Activated CD4-positive, alpha-beta T cell treated with anti-CD3 and anti-CD28 coated beads, Interleukin-2, amount 10 ng/mL, durations not matched to agents 7 days and 5 days (primary cell): ENCODE measurements around the gene IL17RA. TPM values are rescaled to one million over a fixed set of nuclear protein-coding genes. Genes with fewer than 3 reads are reported as not detected.

Source experiments
- CTCF ChIA-PET: fragments of 350-600 bp; sonication (Branson Sonifier 250); formaldehyde crosslinking; loops from one replicate; lab custom pipeline; 2021; ENCODE audit warnings: antibody characterized with exemption; lab: Charles Lee
- POLR2A ChIA-PET: fragments of 350-600 bp; sonication (Branson Sonifier 250); formaldehyde crosslinking; loops from one replicate; lab custom pipeline; 2021; ENCODE audit warnings: antibody characterized with exemption; lab: Charles Lee
- DNase-seq: peaks from one replicate; pipeline ENCODE4 v3.0.0-alpha.2; 2020
- H3K27ac Mint-ChIP-seq: one replicate; pipeline ENCODE4 v1.8.0; 2021; ENCODE audit warnings: mild to moderate bottlenecking, moderate library complexity, mixed read lengths
- H3K27me3 Mint-ChIP-seq: one replicate; pipeline ENCODE4 v1.8.0; 2021; ENCODE audit warnings: mixed read lengths
- H3K36me3 Mint-ChIP-seq: one replicate; pipeline ENCODE4 v1.8.0; 2021; ENCODE audit warnings: low read depth, mixed read lengths
- H3K4me1 Mint-ChIP-seq: one replicate; pipeline ENCODE4 v1.8.0; 2021; ENCODE audit warnings: mixed read lengths
- H3K4me3 Mint-ChIP-seq: one replicate; pipeline ENCODE4 v1.8.0; 2021; ENCODE audit warnings: mild to moderate bottlenecking, moderate library complexity, mixed read lengths
- H3K9me3 Mint-ChIP-seq: one replicate; pipeline ENCODE4 v1.8.0; 2021; ENCODE audit warnings: mixed read lengths
- total RNA-seq, 2 experiments: library from RNA; stranded (reverse); gene quantifications; one replicate each; pipeline ENCODE4 v1.2.3, GENCODE V29; 2021

The IL17RA gene
- total RNA-seq, 2 experiments from 2014 or later = 53.6 to 55.9 TPM

DNA sequence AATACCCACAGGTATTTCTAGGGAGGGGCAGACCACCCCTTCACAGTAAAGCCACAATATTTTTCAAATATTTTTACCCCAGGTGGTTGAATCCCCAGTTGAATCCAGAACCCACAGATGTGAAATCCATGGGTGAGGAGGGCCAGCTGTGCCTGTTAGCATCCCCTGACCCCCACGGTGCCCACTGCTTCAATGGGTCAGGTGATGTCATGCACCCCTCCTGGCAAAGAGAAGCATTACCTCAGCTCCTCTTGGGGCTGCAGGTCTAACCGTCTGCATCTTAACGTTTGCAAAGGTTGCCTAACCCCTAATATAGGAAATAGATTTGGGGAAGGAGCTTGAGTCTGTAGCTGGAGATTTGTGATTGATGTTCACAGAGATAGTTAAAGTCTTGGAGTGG is 24.7 kb upstream of the IL17RA start:
- Mint-ChIP-seq H3K4me3 (no peak overlapping the region), H3K4me1 (peaks cover 8% of the 10 kb centered on the region), H3K27me3 (no peaks in the 10 kb centered on the region), H3K27ac (no peak overlapping the region), H3K36me3 (no peaks in the 10 kb centered on the region), H3K9me3 (no peaks in the 10 kb centered on the region)
- ChIA-PET CTCF (no interaction called here), POLR2A (no interaction called here)
- no peak for DNase-seq

DNA sequence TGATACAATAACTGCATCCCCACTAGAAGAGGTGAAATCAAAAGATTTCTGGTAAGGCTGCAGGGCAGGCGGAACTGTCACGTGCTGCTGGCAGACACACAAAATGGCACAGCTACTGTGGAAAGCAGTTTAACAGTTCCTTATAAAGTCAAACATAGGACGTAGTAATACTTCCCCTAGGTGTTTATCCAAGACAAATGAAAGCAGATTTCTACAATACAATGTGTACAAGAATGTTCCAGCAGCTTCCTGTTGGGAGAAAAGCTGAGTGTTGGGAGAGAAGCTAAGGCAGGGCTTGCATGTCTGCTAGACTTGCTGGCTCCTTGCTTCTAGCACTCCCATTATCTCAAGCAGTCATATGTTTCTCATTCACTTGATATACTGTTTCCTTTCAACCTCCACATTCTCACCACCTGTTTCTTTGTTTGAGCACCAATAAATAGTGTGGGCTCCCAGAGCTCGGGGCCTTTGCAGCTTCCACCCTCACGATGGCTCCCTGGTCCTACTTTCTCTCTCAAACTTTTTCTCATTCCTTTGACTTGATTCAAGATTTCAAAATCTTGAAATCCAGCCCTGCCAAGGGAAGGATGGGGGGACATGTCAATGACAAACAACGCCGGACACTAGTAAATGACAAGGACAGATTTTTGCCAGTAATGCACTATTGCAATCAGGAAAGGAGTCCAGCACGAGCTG is 21.2 kb upstream of the IL17RA start:
- no peaks in the 10 kb centered on the region for H3K9me3 Mint-ChIP-seq
- no peak for DNase-seq
- H3K27me3 Mint-ChIP-seq = no peaks in the 10 kb centered on the region
- no peak overlapping the region for H3K27ac Mint-ChIP-seq
- H3K4me1 Mint-ChIP-seq = peaks cover 8% of the 10 kb centered on the region
- H3K36me3 Mint-ChIP-seq = no peaks in the 10 kb centered on the region
- ChIA-PET POLR2A (no interaction called here), CTCF (interaction anchor here (2.1 kb wide), 1 partner anchor 12 kb away, joined by 5 read pairs; no protein-coding TSS in a partner anchor)
- H3K4me3 Mint-ChIP-seq = no peak overlapping the region

DNA sequence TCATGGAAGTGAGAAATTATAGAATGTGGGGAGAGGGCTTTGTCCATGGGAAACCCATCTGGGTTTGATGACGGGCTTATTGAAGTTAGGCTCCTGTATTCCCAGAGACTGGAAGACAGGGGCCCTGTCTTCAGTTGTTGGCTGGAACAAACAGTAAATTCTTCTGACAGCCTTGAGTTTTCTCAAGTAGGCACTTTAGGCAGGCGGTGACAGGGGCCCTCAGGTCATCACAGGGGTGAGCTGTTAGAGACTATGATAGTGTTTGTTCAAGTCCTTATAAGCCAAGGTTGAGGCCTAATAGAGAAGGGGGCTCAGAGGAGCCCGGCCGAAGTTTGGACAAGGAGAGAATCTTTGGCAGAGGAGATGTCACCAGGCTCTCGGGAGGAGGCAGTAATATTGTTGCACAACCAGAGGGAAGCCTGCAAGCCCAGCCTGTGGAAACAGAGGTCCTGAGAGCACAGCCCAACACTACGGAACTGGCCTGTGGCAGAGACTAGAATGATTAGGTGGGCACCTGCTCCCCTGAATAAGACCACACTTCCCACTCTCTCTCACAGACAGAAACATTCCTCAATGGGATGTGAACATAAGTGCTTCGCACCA is 20.2 kb upstream of the IL17RA start:
- Mint-ChIP-seq H3K27me3 (peaks cover under 1% of the 10 kb centered on the region), H3K36me3 (no peaks in the 10 kb centered on the region), H3K9me3 (no peaks in the 10 kb centered on the region), H3K4me1 (peaks cover 8% of the 10 kb centered on the region), H3K27ac (no peak overlapping the region), H3K4me3 (no peak overlapping the region)
- CTCF ChIA-PET = interaction anchor here (2.1 kb wide), 1 partner anchor 10 kb away, joined by 5 read pairs; no protein-coding TSS in a partner anchor
- DNase-seq = no peak
- POLR2A ChIA-PET = no interaction called here

DNA sequence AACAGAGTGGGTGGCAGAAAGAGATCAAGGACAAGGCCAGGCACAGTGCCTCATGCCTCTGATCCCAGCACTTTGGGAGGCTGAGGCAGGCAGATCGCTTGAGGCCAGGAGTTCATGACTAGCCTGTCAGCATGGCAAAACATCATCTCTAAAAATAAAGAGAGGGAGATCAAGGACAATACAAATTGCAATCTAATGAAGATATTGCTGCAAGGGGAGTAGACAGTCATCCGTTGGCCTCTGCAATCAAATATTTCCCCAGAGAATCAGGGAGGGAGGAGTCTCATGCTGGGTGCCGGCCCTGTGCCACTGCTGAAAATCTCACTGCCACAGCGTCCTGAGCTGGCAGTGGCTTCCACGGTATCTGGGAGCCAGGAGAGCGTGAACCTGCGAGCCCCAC is 19.4 kb upstream of the IL17RA start:
- CTCF ChIA-PET = interaction anchor here (1.1 kb wide), 1 partner anchor 14 kb away, joined by 3 read pairs; no protein-coding TSS in a partner anchor
- peaks cover 6% of the 10 kb centered on the region for H3K27me3 Mint-ChIP-seq
- H3K4me3 Mint-ChIP-seq = no peak overlapping the region

DNA sequence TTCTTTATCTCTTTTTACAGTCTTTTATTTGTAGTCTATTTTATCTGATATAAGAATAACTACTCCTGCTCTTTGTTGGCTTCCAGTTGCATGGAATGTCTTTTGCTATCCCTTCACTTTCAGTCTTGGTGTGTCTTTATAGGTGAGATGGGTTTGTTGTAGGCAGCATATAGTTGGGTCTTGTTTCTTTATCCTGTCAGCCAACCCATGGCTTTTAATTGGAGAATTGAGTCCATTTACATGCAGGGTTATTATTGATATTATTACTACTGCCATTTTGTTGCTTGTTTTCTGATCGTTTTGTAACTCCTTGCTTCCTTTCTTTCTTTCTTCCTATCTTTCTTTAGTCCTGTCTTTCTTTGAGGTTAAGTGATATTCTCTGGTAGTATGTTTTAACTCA is 11.9 kb upstream of the IL17RA start:
- DNase-seq = no peak
- ChIA-PET POLR2A (no interaction called here), CTCF (interaction anchor here (0.6 kb wide), 2 partner anchors 52 to 662 kb away, joined by 3 read pairs; no protein-coding TSS in a partner anchor)
- no peak overlapping the region for H3K4me3 Mint-ChIP-seq
- no peaks in the 10 kb centered on the region for H3K9me3 Mint-ChIP-seq
- no peak overlapping the region for H3K27ac Mint-ChIP-seq
- peaks cover 38% of the 10 kb centered on the region for H3K27me3 Mint-ChIP-seq
- H3K36me3 Mint-ChIP-seq = no peaks in the 10 kb centered on the region
- H3K4me1 Mint-ChIP-seq = peaks cover 18% of the 10 kb centered on the region

More for the DNA sequence above, 19.4 kb upstream of the IL17RA start:
- H3K4me1 Mint-ChIP-seq = peaks cover 8% of the 10 kb centered on the region
- POLR2A ChIA-PET = no interaction called here
- H3K9me3 Mint-ChIP-seq = no peaks in the 10 kb centered on the region
- DNase-seq = no peak
- H3K27ac Mint-ChIP-seq = no peak overlapping the region
- H3K36me3 Mint-ChIP-seq = no peaks in the 10 kb centered on the region

DNA sequence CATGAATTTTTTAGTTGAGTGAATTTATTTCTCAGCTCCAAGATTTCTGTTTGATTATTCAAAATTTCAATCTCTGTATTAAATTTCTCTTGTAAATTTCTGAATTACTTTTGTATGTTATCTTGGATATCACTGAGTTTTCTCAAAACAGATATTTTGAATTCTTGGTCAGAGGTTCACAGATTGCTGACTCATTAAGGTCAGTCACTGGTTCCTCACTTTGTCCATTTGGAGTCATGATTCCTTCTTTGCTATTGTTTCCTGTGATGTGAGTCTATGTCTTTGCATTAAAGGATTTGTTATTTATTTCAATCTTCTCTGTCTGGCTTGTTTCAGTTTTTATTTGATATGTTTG is 10.2 kb upstream of the IL17RA start:
- H3K27ac Mint-ChIP-seq = no peak overlapping the region
- no peaks in the 10 kb centered on the region for H3K9me3 Mint-ChIP-seq
- peaks cover 37% of the 10 kb centered on the region for H3K27me3 Mint-ChIP-seq
- POLR2A ChIA-PET = interaction anchor here (0.7 kb wide), 1 partner anchor 182 kb away, joined by 3 read pairs; no protein-coding TSS in a partner anchor
- peaks cover 18% of the 10 kb centered on the region for H3K4me1 Mint-ChIP-seq
- CTCF ChIA-PET = interaction anchor here (0.6 to 3.0 kb wide), 16 partner anchors 9 to 744 kb away, joined by 3 to 14 read pairs (median 3); no protein-coding TSS in a partner anchor
- no peak for DNase-seq
- H3K36me3 Mint-ChIP-seq = no peaks in the 10 kb centered on the region
- H3K4me3 Mint-ChIP-seq = no peak overlapping the region

DNA sequence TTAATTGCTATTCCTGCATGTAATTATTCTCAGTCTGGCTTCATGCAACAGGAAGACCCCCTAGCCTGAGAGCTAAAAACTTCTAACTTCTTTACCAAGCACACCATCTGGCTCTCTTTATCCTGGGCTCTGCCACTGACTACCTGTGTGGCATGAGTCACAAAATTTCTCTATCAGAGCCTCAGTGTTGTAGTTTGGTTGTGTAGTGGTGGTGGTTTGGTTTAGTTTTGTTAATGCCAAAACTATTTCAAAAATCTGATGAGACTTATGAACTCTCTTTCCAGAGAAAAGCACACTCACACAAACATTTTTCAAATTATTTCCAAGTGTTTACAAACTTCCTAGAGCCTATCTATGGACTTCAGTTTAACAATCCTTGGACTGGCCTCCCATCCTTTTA is 7.5 kb upstream of the IL17RA start:
- H3K4me1 Mint-ChIP-seq = peaks cover 18% of the 10 kb centered on the region
- H3K36me3 Mint-ChIP-seq = no peaks in the 10 kb centered on the region
- no peak overlapping the region for H3K4me3 Mint-ChIP-seq
- no peaks in the 10 kb centered on the region for H3K9me3 Mint-ChIP-seq
- peaks cover 34% of the 10 kb centered on the region for H3K27me3 Mint-ChIP-seq
- H3K27ac Mint-ChIP-seq = no peak overlapping the region
- ChIA-PET CTCF (interaction anchor here (1.0 to 3.0 kb wide), 3 partner anchors 94 to 425 kb away, joined by 3 to 14 read pairs (median 5); no protein-coding TSS in a partner anchor), POLR2A (no interaction called here)
- no peak for DNase-seq

DNA sequence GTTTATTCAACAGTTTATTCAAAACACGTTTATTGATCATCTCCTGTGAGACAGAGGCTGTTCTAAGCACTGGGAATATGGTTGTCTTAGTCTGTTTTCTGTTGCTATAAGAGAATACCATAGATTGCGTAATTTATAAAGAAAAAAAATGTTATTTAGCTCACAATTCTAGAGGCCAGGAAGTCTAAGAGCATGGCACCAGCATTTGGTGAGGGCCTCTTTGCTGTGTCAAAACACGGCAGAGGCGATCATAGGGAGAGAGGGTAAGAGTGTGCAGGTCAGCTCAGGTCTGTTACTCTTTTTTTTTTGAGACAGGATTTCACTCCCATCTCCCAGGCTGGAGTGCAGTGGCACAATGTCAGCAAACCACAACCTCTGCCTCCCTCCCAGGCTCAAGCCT is 5.2 kb upstream of the IL17RA start:
- Mint-ChIP-seq H3K4me1 (peaks cover 31% of the 10 kb centered on the region), H3K27ac (no peak overlapping the region), H3K9me3 (no peaks in the 10 kb centered on the region), H3K36me3 (no peaks in the 10 kb centered on the region), H3K4me3 (no peak overlapping the region), H3K27me3 (peaks cover 14% of the 10 kb centered on the region)
- ChIA-PET POLR2A (interaction anchor here (0.6 kb wide), 1 partner anchor 17 kb away, joined by 3 read pairs; no protein-coding TSS in a partner anchor), CTCF (interaction anchor here (1.0 to 1.2 kb wide), 2 partner anchors 14 to 34 kb away, joined by 3 to 5 read pairs; no protein-coding TSS in a partner anchor)
- no peak for DNase-seq

DNA sequence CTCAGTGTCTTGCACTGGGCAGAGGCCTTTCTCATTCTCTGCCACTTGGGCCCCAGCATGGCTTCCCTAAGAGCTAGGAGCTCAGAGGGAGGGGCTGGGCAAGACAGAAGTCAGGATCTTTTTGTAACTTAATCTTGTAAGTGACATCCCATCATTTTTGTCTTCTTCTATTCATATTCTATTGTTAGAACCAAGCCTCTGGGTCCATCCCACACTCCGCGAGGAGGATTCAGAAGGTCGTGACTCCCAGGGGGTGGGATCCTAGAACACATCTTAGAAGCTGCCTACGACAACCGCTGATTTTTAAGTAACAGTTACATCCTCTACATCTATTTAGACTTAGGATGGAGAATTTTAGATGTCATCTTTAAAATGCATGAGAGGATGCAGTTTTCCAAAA is 1.5 kb upstream of the IL17RA start:
- H3K27ac Mint-ChIP-seq = peak overlapping the region; percentile 44
- no peak for DNase-seq
- POLR2A ChIA-PET = no interaction called here
- no peaks in the 10 kb centered on the region for H3K9me3 Mint-ChIP-seq
- CTCF ChIA-PET = interaction anchor here (1.0 to 1.7 kb wide), 2 partner anchors 8 to 89 kb away, joined by 4 to 7 read pairs; no protein-coding TSS in a partner anchor
- H3K4me1 Mint-ChIP-seq = peaks cover 39% of the 10 kb centered on the region
- H3K36me3 Mint-ChIP-seq = peaks cover 18% of the 10 kb centered on the region
- peaks cover 5% of the 10 kb centered on the region for H3K27me3 Mint-ChIP-seq
- H3K4me3 Mint-ChIP-seq = peak overlapping the region; percentile 20

DNA sequence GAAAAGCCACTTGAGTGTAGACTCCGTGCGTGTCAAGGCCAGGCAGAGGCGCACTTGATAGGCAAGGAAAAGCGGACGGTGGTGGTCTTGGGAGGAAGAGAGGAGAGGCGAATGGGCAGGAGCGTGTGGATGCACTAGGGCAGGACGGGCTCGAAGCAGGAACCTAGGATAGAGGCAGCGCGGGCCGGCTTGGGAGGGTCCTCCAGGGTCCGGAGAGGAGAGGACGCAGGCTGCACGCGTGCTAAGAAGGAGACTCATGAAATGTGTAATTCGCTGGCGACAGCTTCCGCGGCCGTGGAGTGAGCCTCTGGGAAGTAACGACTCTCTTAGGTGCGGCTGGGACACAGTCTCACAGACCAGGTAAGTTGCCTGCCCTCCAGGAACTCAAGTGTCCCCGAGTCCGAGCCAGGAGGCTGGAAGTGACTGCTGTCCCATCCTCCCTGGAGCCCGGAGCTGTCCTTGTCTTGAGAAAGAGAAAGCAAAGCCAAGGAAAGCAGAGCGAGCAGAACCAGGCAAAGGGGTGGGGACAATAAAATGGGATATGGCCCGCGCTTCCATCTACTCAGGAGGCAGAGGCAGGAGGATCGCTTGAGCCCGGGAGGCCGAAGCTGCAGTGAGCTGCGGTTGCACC is 874 bp upstream of the IL17RA start:
- Mint-ChIP-seq H3K27me3 (peaks cover 5% of the 10 kb centered on the region), H3K36me3 (peaks cover 22% of the 10 kb centered on the region), H3K9me3 (no peaks in the 10 kb centered on the region), H3K4me3 (peak overlapping the region; percentile 82), H3K4me1 (peaks cover 43% of the 10 kb centered on the region), H3K27ac (peak overlapping the region; percentile 92)
- CTCF ChIA-PET = interaction anchor here (0.6 to 1.7 kb wide), 3 partner anchors 9 to 88 kb away, joined by 3 to 7 read pairs (median 4); no protein-coding TSS in a partner anchor
- no peak for DNase-seq
- POLR2A ChIA-PET = no interaction called here

DNA sequence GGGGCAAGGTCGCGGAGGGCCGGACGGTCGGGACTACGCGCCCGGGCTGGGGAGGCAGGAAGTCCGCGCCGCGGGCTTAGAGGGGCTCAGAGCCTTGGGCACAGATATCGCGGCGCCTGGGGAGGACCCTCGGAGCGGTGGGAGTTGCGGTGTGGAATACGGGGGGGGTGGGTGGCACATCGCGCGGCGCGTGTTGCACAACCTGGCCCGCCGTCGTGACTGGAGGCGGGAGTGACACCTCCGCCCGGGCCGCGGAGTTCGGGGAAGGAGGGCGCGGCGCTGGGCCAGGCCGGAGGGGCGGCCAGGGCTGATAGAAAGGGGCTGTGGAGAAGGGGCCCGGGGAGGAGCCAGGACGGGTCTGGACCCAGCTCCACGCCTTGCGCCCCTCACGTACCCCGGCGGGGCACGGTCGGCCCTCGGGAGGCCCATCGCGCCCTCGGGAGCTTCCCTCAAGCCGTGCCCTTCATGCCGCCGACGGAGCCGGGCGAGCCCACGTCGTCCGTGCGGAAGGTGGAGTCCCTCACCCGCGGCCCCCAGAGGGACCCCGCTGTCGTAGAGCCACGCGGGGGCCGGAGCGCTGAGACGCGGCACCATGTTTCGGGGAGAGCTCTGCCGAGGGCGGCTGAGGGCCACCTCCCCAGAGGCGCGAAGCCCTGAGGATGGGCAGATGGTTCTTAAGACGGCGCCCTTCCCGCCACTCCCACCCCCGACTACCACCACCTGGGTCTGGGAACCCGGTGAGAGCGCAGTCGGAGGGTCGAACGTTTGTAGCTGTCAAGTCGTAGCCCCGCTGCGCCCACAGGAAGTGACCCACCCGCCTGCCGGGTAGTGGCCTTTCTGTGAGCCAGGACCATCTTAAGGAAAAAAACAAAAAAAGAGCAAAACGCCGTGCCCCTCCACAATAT is 729 bp downstream of the IL17RA start:
- ChIA-PET CTCF (interaction anchor here (1.2 kb wide), 1 partner anchor 10 kb away, joined by 3 read pairs; no protein-coding TSS in a partner anchor), POLR2A (no interaction called here)
- Mint-ChIP-seq H3K27me3 (peaks cover under 1% of the 10 kb centered on the region), H3K4me3 (peak overlapping the region; percentile 82), H3K27ac (peak overlapping the region; percentile 93), H3K36me3 (peaks cover 29% of the 10 kb centered on the region), H3K9me3 (no peaks in the 10 kb centered on the region), H3K4me1 (peaks cover 55% of the 10 kb centered on the region)
- DNase-seq = no peak

DNA sequence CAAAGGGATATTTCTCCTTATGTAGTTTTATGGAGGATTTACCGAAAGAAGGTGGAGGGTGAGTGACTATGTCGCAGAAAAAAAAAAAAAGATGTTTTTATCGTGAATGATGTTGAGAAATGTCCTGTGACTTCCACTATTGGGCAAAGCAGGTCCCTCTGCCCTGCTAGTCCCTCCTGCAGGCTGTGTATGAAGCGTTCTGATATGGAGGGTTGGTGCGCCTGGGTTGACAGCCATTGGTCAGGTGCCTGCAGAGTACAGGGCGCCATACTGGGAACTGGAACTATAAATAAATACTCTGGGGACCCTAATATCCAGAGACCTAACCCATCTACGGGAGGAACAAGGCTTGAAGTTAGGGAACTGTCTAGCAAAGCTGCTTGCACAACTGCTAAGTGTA is 1.5 kb downstream of the IL17RA start:
- ChIA-PET CTCF (interaction anchor here (1.2 to 3.4 kb wide), 2 partner anchors 10 to 85 kb away, joined by 3 to 10 read pairs; no protein-coding TSS in a partner anchor), POLR2A (no interaction called here)
- peak overlapping the region; percentile 82 for H3K4me3 Mint-ChIP-seq
- H3K36me3 Mint-ChIP-seq = peaks cover 36% of the 10 kb centered on the region
- DNase-seq = no peak
- no peaks in the 10 kb centered on the region for H3K27me3 Mint-ChIP-seq
- H3K27ac Mint-ChIP-seq = peak overlapping the region; percentile 93
- no peaks in the 10 kb centered on the region for H3K9me3 Mint-ChIP-seq
- H3K4me1 Mint-ChIP-seq = peaks cover 62% of the 10 kb centered on the region
